ENCODE results near the gene LIX1.

DNA sequence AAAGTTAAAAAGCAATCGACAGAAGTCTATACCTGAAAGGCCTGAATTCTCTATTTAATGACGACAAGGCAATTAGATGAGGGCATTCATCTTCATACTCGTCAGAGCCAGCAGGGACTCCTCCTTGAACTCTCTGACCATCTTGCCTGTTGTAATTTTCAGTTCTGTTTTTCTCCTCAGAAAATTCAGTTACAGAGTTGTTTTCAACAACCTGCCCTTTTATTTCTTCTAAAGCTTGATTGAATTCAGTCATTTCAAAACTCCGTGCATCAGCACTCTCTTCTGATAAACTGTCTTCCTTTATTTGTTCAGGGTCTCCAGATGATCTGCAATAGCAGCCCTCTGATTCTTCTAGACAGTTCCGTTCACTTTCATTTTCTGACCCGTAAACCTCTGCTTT, 25.0 kb upstream of the LIX1 start:
- TF ChIP-seq, protein P1, sequence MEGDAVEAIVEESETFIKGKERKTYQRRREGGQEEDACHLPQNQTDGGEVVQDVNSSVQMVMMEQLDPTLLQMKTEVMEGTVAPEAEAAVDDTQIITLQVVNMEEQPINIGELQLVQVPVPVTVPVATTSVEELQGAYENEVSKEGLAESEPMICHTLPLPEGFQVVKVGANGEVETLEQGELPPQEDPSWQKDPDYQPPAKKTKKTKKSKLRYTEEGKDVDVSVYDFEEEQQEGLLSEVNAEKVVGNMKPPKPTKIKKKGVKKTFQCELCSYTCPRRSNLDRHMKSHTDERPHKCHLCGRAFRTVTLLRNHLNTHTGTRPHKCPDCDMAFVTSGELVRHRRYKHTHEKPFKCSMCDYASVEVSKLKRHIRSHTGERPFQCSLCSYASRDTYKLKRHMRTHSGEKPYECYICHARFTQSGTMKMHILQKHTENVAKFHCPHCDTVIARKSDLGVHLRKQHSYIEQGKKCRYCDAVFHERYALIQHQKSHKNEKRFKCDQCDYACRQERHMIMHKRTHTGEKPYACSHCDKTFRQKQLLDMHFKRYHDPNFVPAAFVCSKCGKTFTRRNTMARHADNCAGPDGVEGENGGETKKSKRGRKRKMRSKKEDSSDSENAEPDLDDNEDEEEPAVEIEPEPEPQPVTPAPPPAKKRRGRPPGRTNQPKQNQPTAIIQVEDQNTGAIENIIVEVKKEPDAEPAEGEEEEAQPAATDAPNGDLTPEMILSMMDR (IDR thresholded peaks at IDR 0.05) = no peak
- TF ChIP-seq POLR2A (IDR thresholded peaks at IDR 0.05) (no peak), POLR2AphosphoS5 (IDR thresholded peaks at IDR 0.05) (no peak)
